GM19043 (cell line): ENCODE measurements around the gene EARS2.
"Not testable (repeated sequence)": the region's sequence is repeated elsewhere in the genome, so short reads cannot be mapped to it uniquely, and the experiment has no call there.

ENCODE experiments used
- ATAC-seq: cut with Tn5 transposase; IDR thresholded peaks from one replicate; pipeline ENCODE4 v1.9.1; 2021; ENCODE audit warnings: low read depth; ENCODE audit not compliant: unreplicated experiment

EARS2 gene

GRCh38 chr16:23530062-23530461 lies 27.1 kb downstream of the EARS2 start:
- ATAC-seq = no peak

GRCh38 chr16:23528644-23529310 lies 28.4 kb downstream of the EARS2 start:
- no peak for ATAC-seq

GRCh38 chr16:23527961-23528643 lies 29.0 kb downstream of the EARS2 start:
- ATAC-seq = no peak

- ATAC-seq = no peak
These were observed 32.3 kb downstream of the EARS2 start for GRCh38 chr16:23524886-23525285.

GRCh38 chr16:23523876-23524385 lies 33.2 kb downstream of the EARS2 start:
- no peak for ATAC-seq

- ATAC-seq = no peak
These were observed 33.8 kb downstream of the EARS2 start for GRCh38 chr16:23523321-23523720.

- no peak for ATAC-seq
These were observed 35.2 kb downstream of the EARS2 start for GRCh38 chr16:23521965-23522364.

- ATAC-seq = no peak
These were observed 36.0 kb downstream of the EARS2 start for GRCh38 chr16:23521037-23521743.

GRCh38 chr16:23520500-23520899 lies 36.6 kb downstream of the EARS2 start:
- no peak for ATAC-seq

- no peak for ATAC-seq
These were observed 37.9 kb downstream of the EARS2 start for GRCh38 chr16:23519282-23519681.

GRCh38 chr16:23518435-23518891 lies 38.7 kb downstream of the EARS2 start:
- peak; percentile 42 for ATAC-seq

- ATAC-seq = peak; percentile 60
These were observed 40.6 kb downstream of the EARS2 start for GRCh38 chr16:23516366-23517137.

- ATAC-seq = no peak
These were observed 41.3 kb downstream of the EARS2 start for GRCh38 chr16:23515881-23516280.

GRCh38 chr16:23514381-23515152 lies 42.6 kb downstream of the EARS2 start:
- no peak for ATAC-seq

GRCh38 chr16:23512168-23512695 lies 44.9 kb downstream of the EARS2 start:
- no peak for ATAC-seq

- no peak for ATAC-seq
These were observed 45.4 kb downstream of the EARS2 start for GRCh38 chr16:23511731-23512130.

GRCh38 chr16:23510915-23511270 lies 46.3 kb downstream of the EARS2 start:
- ATAC-seq = not testable (repeated sequence)

- ATAC-seq = peak; percentile 55
These were observed 46.8 kb downstream of the EARS2 start, which contains the start of gene GGA2 for GRCh38 chr16:23510164-23510914. Gene GGA2 (minus strand): TSS chr16:23510494. CDS start chr16:23510411, 83 bp downstream.

- no peak for ATAC-seq
These were observed 47.4 kb downstream of the EARS2 start for GRCh38 chr16:23509782-23510163.
